HUES6 (cell line): ENCODE data around the gene GRID2IP.
"Not testable (repeated sequence)": the region's sequence is repeated elsewhere in the genome, so short reads cannot be mapped to it uniquely, and the experiment has no call there.

Experiments
- H3K27ac ChIP-seq: 2 replicates; pipeline ENCODE4 v1.7.0; 2013; ENCODE audit warnings: low read depth, mild to moderate bottlenecking, low read length, inconsistent platforms
- H3K27me3 ChIP-seq: 2 replicates; pipeline ENCODE4 v1.6.1; 2013; ENCODE audit warnings: low read length; ENCODE audit not compliant: control insufficient read depth, insufficient read depth
- H3K36me3 ChIP-seq: 2 replicates; pipeline ENCODE4 v1.6.1; 2013; ENCODE audit warnings: low read length; ENCODE audit not compliant: control insufficient read depth, insufficient read depth
- H3K4me1 ChIP-seq: 2 replicates; pipeline ENCODE4 v1.6.1; 2013; ENCODE audit warnings: low read length; ENCODE audit not compliant: control insufficient read depth, insufficient read depth
- H3K4me3 ChIP-seq: 2 replicates; pipeline ENCODE4 v1.5.1; 2013; ENCODE audit warnings: low read depth, low read length
- H3K9ac ChIP-seq: one replicate; pipeline ENCODE4 v1.6.1; 2013; ENCODE audit warnings: mild to moderate bottlenecking, low read length
- H3K9me3 ChIP-seq: 2 replicates; pipeline ENCODE4 v1.6.1; 2013; ENCODE audit warnings: low read depth, low read length; ENCODE audit not compliant: control insufficient read depth, insufficient read depth

The GRID2IP gene

DNA sequence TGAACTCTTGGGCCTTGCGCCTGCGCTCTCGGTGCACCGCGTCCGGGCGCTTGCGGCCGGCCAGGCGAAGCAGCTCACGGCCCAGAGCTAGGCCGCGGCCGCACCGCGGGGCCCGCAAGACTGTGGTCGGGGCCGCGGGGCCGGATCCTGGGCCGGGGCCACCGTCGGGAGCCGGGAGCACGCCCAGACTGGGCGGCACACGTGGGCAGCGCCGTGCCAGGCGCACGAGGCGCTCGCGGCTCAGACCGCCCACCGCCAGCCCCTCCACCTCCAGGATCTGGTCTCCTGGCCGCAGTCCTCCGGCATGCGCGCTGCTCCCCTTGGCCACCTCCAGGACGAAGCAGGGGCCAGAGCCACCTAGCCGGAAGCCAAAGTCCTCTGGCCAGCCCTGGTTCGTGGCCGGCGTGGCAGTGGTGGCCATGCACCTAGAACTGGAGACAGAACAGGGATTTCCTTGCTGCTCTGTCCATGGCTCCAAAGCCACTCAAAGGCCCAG, at the start of gene GRID2IP:
TSS of gene GRID2IP (minus strand) at position 446 of the 496 bp plus-strand sequence. CDS start at position 421, 25 bp downstream.
- Histone ChIP-seq H3K27me3 (no peaks in the 10 kb centered on the region), H3K9ac (no peak within 1 kb of the TSS), H3K4me3 (no peak within 1 kb of the TSS), H3K9me3 (no peaks in the 10 kb centered on the region), H3K4me1 (no peaks in the 10 kb centered on the region), H3K27ac (no peak within 1 kb of the TSS), H3K36me3 (no peaks in the 10 kb centered on the region)

DNA sequence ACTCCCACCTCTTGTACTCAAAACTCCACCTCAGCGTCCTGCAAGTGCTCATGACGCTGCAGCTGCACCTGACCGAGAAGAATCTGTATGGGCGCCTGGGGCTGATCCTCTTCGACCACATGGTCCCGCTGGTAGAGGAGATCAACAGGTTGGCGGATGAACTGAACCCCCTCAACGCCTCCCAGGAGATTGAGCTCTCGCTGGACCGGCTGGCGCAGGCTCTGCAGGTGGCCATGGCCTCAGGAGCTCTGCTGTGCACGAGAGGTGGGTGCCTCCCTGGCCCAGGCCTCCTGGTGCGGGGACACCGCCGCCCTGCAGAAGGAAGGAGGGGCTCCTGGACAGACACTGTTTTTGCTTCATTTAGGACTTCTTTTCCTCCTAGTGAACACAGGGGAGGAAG, 48.8 kb upstream of the GRID2IP start:
- Histone ChIP-seq H3K4me3 (no peak overlapping the region), H3K27ac (no peak overlapping the region), H3K4me1 (no peaks in the 10 kb centered on the region), H3K9ac (no peak overlapping the region), H3K27me3 (no peaks in the 10 kb centered on the region), H3K36me3 (peaks cover 74% of the 10 kb centered on the region), H3K9me3 (no peaks in the 10 kb centered on the region)

DNA sequence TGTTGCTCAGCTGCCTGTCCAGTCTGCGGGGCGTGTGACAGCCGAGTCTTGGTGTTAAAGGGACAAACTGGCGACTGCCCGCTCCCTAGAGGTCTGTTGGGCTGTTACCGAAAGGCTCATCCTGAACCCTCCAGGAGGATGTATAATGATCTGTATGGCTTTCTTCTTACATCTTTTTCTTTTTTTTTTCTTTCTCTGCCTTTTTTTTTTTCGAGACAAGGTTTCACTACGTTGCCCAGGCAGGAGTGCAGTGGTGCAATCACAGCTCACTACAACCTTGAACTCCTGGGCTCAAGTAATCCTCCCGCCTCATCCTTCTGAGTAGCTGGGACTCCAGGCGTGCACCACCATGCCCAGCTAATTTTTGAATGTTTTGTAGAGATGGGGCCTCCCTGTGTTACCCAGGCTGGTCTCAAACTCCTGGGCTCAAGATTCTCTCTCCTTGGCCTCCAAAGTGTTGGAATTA, 39.4 kb upstream of the GRID2IP start:
- Histone ChIP-seq H3K27ac (no peak overlapping the region), H3K4me3 (peak overlapping the region; percentile 89)

DNA sequence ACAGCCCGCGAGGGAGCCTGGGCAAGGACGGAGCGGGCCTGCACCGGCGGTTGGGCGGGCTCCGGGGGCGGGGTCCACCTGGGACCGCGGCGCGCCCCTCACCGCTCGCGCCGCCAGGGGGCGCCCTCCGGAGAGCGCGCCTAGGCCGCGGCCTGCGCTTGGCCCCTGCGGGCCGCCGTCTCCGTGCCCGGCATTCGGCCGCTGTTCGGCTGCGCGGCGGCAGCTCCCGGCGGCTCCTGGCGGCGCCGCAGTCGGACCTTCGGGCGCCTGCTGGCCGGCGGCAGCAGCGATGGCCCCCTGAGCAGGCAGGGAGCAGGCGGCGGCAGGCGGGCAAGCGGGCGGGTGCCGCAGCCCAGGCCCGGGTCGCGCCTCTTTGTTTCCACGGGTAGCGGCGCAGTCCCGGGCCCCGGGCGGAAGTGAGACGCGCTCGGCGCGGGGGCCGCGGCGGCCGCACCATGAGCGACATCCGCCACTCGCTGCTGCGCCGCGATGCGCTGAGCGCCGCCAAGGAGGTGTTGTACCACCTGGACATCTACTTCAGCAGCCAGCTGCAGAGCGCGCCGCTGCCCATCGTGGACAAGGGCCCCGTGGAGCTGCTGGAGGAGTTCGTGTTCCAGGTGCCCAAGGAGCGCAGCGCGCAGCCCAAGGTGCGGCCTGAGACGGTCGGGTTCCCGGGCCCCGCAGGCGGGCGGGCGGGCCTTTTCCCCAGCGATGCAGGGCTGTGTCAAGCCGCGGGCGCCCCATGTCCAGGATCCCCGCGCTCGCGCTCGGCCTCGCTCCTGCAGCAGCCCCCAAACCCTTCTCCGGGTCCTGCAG, 38.8 kb upstream of the GRID2IP start, which contains the start of gene INTS15:
TSS of gene INTS15 (plus strand) at position 193 of the 816 bp plus-strand sequence. CDS start at position 456, 263 bp downstream.
- peaks cover 54% of the 10 kb centered on the region for H3K36me3 ChIP-seq
- no peaks in the 10 kb centered on the region for H3K27me3 ChIP-seq
- H3K9ac ChIP-seq: peak within 1 kb of the TSS; percentile 85
- H3K4me1 ChIP-seq: 0 out of 2 replicates have a peak, but pooled peaks cover 7% of the 10 kb centered on the region
- no peak within 1 kb of the TSS for H3K27ac ChIP-seq
- no peaks in the 10 kb centered on the region for H3K9me3 ChIP-seq
- H3K4me3 ChIP-seq: peak within 1 kb of the TSS; percentile 89

More for the DNA sequence above, 39.4 kb upstream of the GRID2IP start:
- H3K36me3 ChIP-seq: peaks cover 54% of the 10 kb centered on the region
- H3K9me3 ChIP-seq: no peaks in the 10 kb centered on the region
- H3K9ac ChIP-seq: peak overlapping the region; percentile 85
- 0 out of 2 replicates have a peak, but pooled peaks cover 7% of the 10 kb centered on the region for H3K4me1 ChIP-seq
- H3K27me3 ChIP-seq: no peaks in the 10 kb centered on the region

DNA sequence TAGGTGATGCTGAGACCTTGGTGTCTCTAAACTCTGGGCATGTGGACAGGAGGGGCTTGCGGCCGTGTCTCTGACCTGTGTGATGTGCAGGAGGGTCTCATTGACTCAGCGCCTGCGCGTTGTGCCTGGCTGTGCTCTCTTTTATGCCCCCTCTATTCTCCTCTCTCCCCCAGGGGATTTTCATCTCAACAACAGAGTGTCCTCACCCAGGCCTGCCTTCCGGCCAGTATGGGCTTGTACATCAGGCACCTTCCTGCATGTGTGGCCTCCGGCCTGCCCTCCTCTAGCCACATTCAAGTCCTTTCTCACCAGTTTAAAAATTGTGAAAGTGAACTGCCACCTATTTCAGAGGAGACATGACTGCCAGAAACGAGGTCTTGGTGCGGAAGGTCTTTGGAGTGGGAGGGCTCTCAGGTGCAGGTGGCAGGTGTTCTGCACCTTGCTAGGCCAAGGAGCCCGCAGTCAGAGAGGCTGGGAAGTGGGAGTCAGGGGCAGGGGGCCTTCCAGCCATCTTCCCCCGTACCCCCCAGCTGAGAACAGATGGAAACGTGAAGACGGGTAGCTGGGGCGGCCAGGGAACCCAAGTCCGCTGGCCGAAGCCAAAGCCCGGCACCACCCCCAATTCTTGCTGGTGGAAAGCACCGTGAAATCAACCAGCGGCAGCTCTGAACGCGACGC, 38.0 kb upstream of the GRID2IP start:
- Histone ChIP-seq H3K4me3 (peak overlapping the region; percentile 57), H3K9me3 (no peaks in the 10 kb centered on the region), H3K9ac (no peak overlapping the region), H3K27ac (no peak overlapping the region), H3K27me3 (no peaks in the 10 kb centered on the region), H3K4me1 (0 out of 2 replicates have a peak, but pooled peaks cover 7% of the 10 kb centered on the region), H3K36me3 (peaks cover 55% of the 10 kb centered on the region)

DNA sequence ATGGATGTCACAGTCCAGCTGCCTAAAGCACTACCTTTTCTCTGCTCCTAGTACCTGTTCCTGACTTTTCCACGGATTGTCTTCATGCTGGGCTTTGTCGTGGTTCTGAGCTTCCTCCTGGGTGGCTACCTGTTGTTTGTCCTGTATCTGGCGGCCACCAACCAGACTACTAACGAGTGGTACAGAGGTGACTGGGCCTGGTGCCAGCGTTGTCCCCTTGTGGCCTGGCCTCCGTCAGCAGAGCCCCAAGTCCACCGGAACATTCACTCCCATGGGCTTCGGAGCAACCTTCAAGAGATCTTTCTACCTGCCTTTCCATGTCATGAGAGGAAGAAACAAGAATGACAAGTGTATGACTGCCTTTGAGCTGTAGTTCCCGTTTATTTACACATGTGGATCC, 37.3 kb upstream of the GRID2IP start:
- no peak overlapping the region for H3K4me3 ChIP-seq
- H3K36me3 ChIP-seq: peaks cover 55% of the 10 kb centered on the region
- no peaks in the 10 kb centered on the region for H3K9me3 ChIP-seq
- H3K4me1 ChIP-seq: 0 out of 2 replicates have a peak, but pooled peaks cover 7% of the 10 kb centered on the region
- no peaks in the 10 kb centered on the region for H3K27me3 ChIP-seq
- no peak overlapping the region for H3K9ac ChIP-seq
- no peak overlapping the region for H3K27ac ChIP-seq

DNA sequence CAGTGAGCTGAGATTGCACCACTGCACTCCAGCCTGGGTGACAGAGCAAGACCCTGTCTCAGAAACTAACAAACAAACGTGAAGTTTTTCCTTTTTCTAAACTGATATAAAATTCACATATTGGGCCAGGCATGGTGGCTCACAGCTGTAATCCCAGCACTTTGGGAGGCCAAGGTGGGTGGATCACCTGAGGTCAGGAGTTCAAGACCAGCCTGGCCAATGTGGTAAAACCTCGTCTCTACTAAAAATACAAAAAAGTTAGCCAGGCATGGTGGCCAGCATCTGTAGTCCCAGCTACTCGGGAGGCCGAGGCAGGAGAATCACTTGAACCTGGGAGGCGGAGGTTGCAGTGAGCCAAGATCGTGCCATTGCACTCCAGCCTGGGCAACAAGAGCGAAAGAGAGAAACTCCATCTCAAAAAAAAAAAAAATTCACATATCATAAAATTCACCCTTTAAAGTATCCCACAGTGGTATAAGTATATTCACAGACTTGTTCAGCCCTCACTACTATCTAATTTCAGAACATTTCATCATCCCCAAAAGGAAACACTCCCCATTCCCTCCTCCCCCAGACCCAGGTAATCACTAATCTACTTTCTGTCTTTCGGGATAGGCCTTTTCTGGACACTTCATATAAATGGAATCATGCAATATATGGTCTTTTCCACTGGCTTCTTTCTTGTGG, 34.6 kb upstream of the GRID2IP start:
- H3K27ac ChIP-seq, H3K4me3 ChIP-seq, H3K9ac ChIP-seq, H3K9me3 ChIP-seq, H3K27me3 ChIP-seq, H3K4me1 ChIP-seq: not testable (repeated sequence)
- H3K36me3 ChIP-seq: peaks cover 74% of the 10 kb centered on the region

DNA sequence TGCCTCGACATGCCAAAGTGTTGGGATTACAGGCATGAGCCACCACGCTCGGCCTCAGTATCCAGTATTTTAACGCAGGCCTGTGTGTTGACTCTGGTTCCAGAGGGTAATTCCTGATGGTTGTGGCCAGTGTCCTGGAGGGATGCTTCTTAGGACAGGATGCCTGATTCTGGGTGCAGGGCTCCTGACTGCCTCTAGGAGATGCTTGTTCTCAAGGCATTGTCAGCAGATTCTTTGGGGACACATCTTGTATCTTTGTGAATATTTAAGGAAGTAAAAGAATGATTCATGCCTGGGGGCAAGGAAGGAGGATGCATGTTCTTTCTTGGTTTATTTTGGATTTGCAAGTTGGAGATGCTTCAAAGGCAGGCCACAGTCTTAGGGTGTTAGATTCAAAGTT, 28.2 kb upstream of the GRID2IP start:
- Histone ChIP-seq H3K9ac (no peak overlapping the region), H3K36me3 (peaks cover 42% of the 10 kb centered on the region), H3K4me1 (no peaks in the 10 kb centered on the region), H3K9me3 (no peaks in the 10 kb centered on the region), H3K4me3 (no peak overlapping the region), H3K27ac (no peak overlapping the region), H3K27me3 (no peaks in the 10 kb centered on the region)

DNA sequence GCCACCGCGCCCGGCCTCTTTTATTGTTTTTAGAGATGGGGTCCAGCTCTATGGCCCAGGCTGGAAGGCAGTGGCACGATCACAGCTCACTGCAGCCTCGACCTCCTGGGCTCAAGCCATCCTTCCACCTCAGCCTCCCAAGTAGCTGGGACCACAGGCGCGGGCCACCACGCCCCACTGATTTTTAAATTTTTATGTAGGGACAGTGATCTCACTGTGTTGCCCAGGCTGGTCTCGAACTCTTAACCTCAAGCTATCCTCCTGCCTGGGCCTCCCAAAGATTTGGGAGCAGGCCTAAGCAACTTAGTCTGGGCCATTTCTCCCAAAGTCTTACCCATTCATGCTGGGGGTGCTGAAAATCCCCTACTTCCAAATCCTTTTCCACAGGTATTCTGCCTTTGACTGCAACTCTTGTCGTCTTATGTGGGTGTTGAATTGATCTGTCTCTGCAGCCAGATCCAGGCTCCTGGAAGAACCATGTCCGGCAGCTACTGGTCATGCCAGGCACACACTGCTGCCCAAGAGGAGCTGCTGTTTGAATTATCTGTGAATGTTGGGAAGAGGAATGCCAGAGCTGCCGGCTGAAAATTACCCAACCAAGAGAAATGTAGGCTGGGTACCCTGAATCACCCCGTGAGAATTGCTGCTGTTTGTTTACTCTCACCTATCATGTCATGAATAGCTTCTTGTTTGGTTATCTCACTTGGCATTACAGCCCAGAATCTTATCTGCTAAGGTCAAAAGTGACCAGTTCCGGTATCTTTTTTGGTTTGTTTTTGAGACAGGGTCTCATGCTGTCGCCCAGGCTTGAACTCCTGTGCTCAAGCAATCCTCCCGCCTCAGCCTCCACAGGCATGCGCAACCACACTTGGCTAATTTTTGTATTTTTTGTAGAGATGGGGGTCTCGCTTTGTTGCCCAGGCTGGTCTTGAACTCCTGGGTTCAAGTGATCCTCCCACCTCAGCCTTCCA, 27.1 kb upstream of the GRID2IP start:
- H3K36me3 ChIP-seq: peaks cover 33% of the 10 kb centered on the region
- no peaks in the 10 kb centered on the region for H3K9me3 ChIP-seq
- H3K4me3 ChIP-seq: peak overlapping the region; percentile 84
- H3K9ac ChIP-seq: peak overlapping the region; percentile 93
- H3K27me3 ChIP-seq: no peaks in the 10 kb centered on the region
- H3K27ac ChIP-seq: peak overlapping the region; percentile 98; the same call in 1 of the 2 replicates
- H3K4me1 ChIP-seq: no peaks in the 10 kb centered on the region
